ENCODE measurements around the gene GUF1.
"Not testable (repeated sequence)": the region's sequence is repeated elsewhere in the genome, so short reads cannot be mapped to it uniquely, and the experiment has no call there.

Gene GUF1

DNA sequence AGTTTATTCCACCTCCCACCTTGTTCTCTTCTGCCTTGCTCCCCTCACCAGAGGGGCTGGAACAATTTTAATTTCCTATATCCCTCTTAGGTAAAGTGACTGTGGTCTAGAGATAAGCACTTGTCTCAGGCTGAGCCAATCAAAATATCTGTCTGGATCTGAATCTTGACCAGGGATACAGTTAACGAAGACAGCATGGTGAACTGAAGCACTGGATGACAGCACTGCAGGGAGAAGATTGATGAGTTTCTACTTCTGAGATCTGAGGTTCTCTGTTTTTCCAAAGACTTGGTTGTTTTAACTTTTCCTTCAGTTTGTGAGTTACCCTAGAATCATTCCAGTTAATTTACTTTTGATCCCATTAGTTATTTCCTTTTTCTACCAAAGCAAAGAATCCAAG, 34.9 kb downstream of the GUF1 start:
- DNase-seq, result no peak

DNA sequence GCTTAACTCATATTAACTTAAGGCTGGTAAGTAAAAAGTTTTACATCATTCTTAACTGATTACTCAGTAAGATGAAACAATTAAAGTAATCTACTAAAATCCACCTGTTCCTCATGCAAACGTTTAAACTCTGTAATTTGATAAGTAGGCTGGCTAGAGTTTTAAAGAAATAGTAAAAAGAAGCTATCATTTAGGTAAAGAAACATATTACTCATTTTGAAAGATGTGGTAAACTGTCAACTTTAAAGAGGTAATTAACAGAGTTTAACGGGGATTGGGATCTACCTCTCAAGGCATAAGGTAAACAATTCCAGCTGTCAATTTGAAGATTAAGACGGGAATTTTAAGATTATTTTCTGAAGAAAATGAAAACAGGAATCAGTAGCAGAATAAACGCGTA, 38.4 kb downstream of the GUF1 start:
- DNase-seq, result no peak

DNA sequence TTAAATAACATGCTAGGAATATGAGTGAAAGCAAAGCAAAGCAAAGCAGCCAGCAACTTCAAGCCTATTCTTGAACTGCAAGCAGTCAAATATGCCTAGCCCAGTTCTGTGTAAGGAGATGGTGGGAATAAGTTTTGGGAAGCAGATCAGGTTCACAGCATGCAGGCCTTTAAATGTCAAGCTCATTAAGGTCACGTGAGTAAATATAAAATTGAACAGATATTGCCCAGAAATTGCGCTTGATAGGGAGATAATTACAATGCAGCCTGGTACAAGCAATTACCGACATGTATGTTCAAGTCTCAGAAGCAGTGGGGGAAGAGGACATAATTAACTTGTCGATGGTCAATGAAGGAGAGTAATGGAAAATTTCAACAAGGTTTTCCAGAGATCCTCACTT, 42.2 kb downstream of the GUF1 start:
- DNase-seq, result no peak

DNA sequence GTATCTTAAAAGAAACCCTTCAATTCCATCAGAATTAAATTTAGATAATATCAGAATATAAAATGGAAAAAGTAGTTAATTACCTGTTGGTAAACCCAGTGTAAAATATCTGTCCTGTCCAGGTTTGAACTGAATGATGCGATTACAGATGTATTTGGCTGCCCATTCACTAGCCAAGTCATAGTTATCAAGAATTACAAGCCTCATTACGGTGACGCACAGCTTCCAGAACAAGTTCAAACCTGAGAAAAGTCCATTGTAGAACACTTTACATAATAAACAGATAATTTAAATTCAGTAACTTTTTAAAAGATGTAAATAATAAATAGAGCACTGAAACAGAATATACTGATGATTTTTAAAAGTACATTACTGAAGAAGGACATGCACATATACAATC, 43.8 kb downstream of the GUF1 start:
- DNase-seq, result no peak

DNA sequence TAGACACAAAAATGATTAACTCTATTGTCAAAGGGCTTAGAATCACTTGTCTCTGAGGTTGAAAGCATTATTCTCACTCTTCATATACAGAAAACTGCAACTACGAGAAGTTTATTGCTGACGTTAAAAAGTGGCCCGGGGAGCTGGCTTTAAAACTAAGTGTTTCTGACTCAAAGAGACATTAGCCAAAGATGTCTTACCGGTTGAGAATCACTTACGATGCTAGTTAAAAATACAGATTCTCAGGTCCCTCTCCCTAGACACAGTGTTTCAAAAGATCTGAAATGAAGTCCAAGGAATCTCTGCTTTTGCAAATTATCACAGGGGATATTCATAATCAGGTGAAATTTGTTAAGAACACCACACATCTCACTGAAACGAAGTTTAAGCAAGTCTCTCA, 46.9 kb downstream of the GUF1 start:
- peak in 1 of 5 experiments; percentile 4 for DNase-seq

DNA sequence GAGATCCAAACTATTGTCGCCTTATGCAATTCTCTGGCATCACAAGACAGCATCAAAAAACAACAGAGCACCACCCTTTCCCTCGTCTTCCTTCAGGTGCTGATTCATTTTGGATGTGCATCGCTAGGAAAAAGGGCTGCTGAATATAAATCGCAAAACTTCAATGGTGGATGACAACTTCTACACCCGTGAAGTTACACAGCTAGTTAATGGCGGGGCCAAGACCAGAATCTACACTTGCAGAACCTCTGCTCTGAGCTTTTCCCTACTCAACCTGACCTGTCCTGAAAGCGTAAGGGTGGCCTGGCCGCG, 47.5 kb downstream of the GUF1 start:
- no peak for DNase-seq

DNA sequence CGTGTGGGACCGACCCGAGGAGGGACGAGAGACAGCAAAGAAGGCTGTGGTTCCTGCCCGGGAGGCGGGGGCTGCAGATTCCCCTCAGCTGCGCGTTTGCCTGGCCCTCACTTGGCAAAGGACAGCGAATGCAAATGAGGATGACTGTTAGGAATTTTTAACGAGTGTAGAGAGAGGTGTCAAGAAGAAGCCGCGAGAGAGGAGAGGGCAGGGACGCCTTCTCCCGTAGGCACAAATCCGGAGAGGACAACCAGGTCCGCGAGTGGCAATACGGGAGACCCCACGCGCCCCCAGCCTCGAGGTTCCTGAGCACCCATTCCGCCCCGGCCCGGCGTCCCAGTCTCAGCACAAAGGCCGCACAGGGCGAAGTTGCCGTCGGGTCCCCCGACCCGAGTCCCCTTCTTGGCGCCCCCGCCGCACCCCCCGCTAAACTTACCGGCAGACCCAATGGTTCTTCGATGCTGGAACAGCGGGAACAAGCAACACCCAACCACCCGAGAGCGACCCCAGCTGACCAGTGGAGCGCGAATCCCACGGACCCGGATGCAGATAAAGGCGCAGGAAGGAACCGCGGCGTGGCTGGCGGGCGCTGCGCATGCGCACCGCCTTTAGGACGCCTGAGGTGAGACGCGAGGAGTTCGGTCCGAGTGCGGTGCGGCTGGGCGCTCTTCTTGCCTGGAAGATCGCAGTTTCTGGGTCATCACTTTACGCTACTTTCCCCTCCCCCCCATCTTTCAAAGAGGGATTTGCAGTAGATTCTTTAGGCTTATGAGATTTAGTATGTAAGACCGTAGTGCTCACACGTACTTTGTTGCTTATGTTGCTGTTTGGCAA, 48.0 kb downstream of the GUF1 start, which contains the start of gene GNPDA2:
TSS of gene GNPDA2 (minus strand) at position 519 of the 834 bp plus-strand sequence. CDS start 4,349 bp downstream, outside the sequence.
- peak; percentile 63 to 84 (median 73) for DNase-seq

DNA sequence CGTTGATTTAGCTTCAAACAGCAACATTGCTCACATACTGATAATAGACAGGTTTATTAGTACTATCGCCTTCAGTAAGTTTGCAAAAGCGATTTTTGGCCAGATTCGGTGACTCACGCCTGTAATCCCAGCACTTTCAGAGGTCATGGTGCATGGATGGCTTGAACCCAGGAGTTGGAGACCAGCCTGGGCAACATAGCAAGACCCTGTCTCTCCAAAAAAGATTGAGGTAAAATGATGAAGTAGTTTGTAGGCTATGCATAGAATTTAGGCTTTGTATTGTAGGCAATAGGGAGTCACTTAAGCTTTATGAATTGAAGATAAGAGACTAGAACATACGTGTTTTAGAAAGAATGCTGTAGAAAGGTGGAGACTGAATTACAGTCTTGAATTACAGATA, 49.3 kb downstream of the GUF1 start:
- no peak for DNase-seq

DNA sequence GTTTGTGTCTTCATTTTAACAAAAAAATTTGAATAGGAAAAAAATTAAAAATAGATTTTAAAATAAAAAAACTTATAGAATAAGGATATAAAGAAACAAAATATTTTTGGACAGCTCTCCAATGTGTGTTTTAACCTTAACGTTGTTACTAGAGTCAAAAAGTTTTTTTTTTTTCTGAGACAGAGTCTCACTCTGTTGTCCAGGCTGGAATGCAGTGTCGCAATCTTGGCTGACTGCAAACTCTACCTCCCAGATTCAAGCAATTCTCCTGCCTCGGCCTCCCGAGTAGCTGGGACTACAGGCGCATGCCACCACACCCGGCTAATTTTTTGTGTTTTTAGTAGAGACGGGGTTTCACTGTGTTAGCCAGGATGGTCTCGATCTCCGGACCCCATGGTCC, 50.5 kb downstream of the GUF1 start:
- not testable (repeated sequence) for DNase-seq

DNA sequence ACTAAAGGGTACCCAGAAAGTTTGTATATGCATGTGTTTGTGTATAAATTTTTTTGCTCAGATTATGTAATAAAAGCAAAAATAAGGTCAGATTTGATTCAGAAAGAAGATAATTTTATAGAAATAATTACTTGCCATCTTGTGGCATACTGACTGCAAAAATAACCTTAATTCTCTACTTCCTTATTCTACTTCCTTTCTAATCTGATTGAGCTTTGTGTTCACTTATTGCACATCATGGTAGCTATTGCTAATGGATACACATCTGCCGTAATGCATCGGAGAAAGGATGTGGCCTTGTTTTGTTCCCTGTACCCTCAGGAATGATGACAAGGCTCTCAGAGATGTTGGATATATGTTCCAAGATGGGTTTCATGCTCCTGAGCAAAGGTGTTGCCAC, 58.7 kb downstream of the GUF1 start:
- DNase-seq, result no peak

DNA sequence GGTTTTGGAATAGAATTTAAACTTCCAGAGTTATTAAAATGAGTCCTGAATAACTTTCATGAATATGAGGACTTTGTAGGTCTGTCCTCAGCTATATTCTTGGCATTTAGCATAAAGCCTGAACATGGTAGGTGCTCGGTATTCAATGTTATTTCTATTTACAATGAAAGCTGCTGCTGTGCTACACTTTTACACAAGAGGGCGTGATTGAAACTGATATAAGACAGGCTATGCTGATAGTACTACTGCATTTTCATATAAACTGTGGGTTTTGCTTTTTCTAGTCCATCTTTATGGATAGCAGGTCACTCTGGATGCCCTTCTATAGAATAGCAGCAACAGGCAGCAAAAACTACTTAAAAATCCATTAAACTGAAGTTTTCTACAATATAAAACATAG, 60.4 kb downstream of the GUF1 start:
- DNase-seq, result no peak

DNA sequence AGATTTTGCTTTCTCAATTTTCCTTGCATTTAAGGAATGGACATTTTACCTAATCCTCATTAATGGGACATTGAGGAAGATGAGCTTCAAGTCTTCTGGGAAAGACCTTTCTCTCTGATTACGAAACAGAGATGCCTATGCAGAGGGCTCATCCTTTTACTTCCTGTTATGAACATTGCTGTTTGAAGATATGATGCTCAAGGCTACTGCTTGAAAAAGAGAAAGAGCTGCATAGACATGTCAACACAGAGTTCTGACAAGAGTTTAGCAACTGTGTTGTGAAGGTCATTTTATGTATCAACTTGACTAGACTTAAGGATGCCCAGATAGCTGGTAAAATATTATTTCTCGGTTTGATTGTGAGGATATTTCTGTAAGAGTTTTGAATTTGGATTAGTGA, 62.0 kb downstream of the GUF1 start:
- no peak for DNase-seq
